ENCODE data around the gene SCYGR2.
"Not testable (repeated sequence)": the region's sequence is repeated elsewhere in the genome, so short reads cannot be mapped to it uniquely, and the experiment has no call there.

Gene SCYGR2

GRCh38 chr2:227598835-227599503 is at the start of gene SCYGR2:
Gene SCYGR2, plus strand, starts transcription at chr2:227598893. Its CDS starts 0 bp downstream, at chr2:227598893.
- DNase-seq: not testable (repeated sequence)

- DNase-seq: no peak
Observed at GRCh38 chr2:227551836-227552235, 46.9 kb upstream of the SCYGR2 start.

GRCh38 chr2:227562581-227562980 is 36.1 kb upstream of the SCYGR2 start:
- no peak for DNase-seq

- DNase-seq: no peak
Observed at GRCh38 chr2:227565080-227565479, 33.6 kb upstream of the SCYGR2 start.

- DNase-seq: no peak
Observed at GRCh38 chr2:227566012-227566411, 32.7 kb upstream of the SCYGR2 start.

- DNase-seq: no peak
Observed at GRCh38 chr2:227568852-227569169, 29.9 kb upstream of the SCYGR2 start.

GRCh38 chr2:227570615-227571014 is 28.1 kb upstream of the SCYGR2 start:
- DNase-seq: no peak

GRCh38 chr2:227576110-227576509 is 22.6 kb upstream of the SCYGR2 start:
- no peak for DNase-seq

- DNase-seq: no peak
Observed at GRCh38 chr2:227576812-227577211, 21.9 kb upstream of the SCYGR2 start.

GRCh38 chr2:227577555-227577954 is 21.1 kb upstream of the SCYGR2 start:
- no peak for DNase-seq

GRCh38 chr2:227578642-227579041 is 20.1 kb upstream of the SCYGR2 start:
- DNase-seq: no peak

- no peak for DNase-seq
Observed at GRCh38 chr2:227579791-227580190, 18.9 kb upstream of the SCYGR2 start.

- DNase-seq: no peak
Observed at GRCh38 chr2:227582369-227582768, 16.3 kb upstream of the SCYGR2 start.

- no peak for DNase-seq
Observed at GRCh38 chr2:227592694-227593387, 5.9 kb upstream of the SCYGR2 start.

- no peak for DNase-seq
Observed at GRCh38 chr2:227595797-227596196, 2.9 kb upstream of the SCYGR2 start.

- DNase-seq: no peak
Observed at GRCh38 chr2:227597036-227597435, 1.7 kb upstream of the SCYGR2 start.

- DNase-seq: no peak
Observed at GRCh38 chr2:227597998-227598397, 695 bp upstream of the SCYGR2 start.

- no peak for DNase-seq
Observed at GRCh38 chr2:227602358-227602757, 3.7 kb downstream of the SCYGR2 start.

- DNase-seq: no peak
Observed at GRCh38 chr2:227606476-227606875, 7.8 kb downstream of the SCYGR2 start.

- no peak for DNase-seq
Observed at GRCh38 chr2:227607941-227608340, 9.2 kb downstream of the SCYGR2 start.

GRCh38 chr2:227608561-227609338 is 10.1 kb downstream of the SCYGR2 start:
- DNase-seq: peak; percentile 69 to 72

GRCh38 chr2:227610123-227610522 is 11.4 kb downstream of the SCYGR2 start:
- DNase-seq: no peak

GRCh38 chr2:227612546-227613271 is 14.0 kb downstream of the SCYGR2 start:
- DNase-seq: no peak

All from AML-193 (cell line).